HPDE6-E6E7 (cell line): ENCODE results near the gene CDC37.

ENCODE experiments used
- DNase-seq: peaks from one replicate; pipeline ENCODE4 v3.0.0; 2011; ENCODE audit warnings: missing footprints; ENCODE audit errors: extremely low spot score

CDC37 gene

GRCh38 chr19:10353793-10354391 lies 49.5 kb downstream of the CDC37 start:
- DNase-seq, result no peak

GRCh38 chr19:10352764-10353671 lies 50.3 kb downstream of the CDC37 start:
- no peak for DNase-seq

- DNase-seq, result no peak
These were observed 56.8 kb downstream of the CDC37 start for GRCh38 chr19:10346509-10346908.

- DNase-seq, result no peak
These were observed 58.6 kb downstream of the CDC37 start for GRCh38 chr19:10344780-10345179.

GRCh38 chr19:10343495-10343894 lies 59.8 kb downstream of the CDC37 start:
- DNase-seq, result no peak
